ENCODE measurements around the gene CHD6. TPM values are rescaled to one million over a fixed set of nuclear protein-coding genes. Genes with fewer than 3 reads are reported as not detected.

Gene CHD6
- total and polyA plus RNA-seq, 2 of the 13 experiments (the other 11 are each of a cell fraction or from before 2014, with no cell fraction given), result 14.4 to 52.0 TPM

DNA sequence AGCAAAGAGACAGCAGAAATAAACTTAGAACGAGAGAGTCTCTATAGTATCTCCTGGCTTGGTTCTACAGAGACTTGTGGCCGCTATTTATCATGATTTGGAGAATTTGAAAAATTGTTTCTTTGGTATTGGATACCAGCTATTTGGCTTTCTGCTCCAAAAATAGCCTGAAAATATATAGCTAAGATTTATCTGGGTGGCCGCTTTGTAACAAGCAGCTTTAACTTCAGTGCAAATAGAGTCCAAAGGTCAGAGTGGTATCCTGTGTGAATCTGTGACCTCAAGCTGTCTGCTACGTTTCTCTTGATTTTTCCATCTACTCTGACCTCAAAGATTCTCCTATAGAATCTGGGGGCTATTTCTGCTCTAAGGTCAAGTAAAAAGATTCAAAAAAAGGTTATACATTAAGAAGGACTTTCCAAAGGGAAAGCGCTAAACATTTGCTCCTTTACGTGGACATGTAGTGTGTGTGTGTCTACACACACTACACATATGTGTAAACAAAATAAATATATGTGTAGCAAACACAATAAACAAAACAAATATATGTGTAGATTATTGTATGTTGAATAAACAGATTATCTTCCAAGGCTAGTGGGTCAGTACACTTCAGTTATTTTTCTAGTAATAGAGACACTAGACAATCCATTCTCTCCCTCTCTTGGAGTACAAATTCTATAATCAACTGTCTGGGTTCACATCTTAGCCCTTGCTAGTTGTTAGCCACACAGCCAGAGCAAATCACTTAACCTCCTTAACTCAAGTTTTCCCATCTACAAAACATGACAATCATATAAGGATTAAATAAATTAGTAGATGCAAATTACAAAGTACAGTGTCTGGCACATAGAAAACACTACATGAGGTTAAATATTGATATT lies 40.8 kb downstream of the CHD6 start (continued):
- TF ChIP-seq, protein P1, sequence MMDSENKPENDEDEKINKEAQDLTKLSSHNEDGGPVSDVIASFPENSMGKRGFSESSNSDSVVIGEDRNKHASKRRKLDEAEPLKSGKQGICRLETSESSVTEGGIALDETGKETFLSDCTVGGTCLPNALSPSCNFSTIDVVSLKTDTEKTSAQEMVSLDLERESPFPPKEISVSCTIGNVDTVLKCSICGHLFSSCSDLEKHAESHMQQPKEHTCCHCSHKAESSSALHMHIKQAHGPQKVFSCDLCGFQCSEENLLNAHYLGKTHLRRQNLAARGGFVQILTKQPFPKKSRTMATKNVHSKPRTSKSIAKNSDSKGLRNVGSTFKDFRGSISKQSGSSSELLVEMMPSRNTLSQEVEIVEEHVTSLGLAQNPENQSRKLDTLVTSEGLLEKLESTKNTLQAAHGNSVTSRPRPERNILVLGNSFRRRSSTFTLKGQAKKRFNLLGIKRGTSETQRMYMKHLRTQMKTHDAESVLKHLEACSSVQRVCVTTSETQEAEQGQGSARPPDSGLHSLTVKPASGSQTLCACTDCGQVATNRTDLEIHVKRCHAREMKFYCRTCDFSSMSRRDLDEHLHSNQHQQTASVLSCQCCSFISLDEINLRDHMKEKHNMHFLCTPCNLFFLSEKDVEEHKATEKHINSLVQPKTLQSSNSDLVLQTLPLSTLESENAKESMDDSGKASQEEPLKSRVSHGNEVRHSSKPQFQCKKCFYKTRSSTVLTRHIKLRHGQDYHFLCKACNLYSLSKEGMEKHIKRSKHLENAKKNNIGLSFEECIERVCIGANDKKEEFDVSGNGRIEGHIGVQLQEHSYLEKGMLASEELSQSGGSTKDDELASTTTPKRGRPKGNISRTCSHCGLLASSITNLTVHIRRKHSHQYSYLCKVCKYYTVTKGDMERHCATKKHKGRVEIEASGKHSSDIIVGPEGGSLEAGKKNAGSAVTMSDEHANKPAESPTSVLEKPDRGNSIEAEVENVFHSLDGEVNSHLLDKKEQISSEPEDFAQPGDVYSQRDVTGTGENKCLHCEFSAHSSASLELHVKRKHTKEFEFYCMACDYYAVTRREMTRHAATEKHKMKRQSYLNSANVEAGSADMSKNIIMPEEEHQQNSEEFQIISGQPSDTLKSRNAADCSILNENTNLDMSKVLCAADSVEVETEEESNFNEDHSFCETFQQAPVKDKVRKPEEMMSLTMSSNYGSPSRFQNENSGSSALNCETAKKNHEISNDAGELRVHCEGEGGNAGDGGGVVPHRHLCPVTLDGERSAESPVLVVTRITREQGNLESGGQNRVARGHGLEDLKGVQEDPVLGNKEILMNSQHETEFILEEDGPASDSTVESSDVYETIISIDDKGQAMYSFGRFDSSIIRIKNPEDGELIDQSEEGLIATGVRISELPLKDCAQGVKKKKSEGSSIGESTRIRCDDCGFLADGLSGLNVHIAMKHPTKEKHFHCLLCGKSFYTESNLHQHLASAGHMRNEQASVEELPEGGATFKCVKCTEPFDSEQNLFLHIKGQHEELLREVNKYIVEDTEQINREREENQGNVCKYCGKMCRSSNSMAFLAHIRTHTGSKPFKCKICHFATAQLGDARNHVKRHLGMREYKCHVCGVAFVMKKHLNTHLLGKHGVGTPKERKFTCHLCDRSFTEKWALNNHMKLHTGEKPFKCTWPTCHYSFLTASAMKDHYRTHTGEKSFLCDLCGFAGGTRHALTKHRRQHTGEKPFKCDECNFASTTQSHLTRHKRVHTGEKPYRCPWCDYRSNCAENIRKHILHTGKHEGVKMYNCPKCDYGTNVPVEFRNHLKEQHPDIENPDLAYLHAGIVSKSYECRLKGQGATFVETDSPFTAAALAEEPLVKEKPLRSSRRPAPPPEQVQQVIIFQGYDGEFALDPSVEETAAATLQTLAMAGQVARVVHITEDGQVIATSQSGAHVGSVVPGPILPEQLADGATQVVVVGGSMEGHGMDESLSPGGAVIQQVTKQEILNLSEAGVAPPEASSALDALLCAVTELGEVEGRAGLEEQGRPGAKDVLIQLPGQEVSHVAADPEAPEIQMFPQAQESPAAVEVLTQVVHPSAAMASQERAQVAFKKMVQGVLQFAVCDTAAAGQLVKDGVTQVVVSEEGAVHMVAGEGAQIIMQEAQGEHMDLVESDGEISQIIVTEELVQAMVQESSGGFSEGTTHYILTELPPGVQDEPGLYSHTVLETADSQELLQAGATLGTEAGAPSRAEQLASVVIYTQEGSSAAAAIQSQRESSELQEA (CRISPR knock-in tag; IDR thresholded peaks at IDR 0.05; ENCODE audit: not compliant biosample characterization), result no peak
- TF ChIP-seq HOXA3 (CRISPR knock-in tag; IDR thresholded peaks at IDR 0.05) (peak; percentile 77), PPARG (CRISPR knock-in tag; conservative IDR thresholded peaks at IDR 0.05) (peak; percentile 69), ZNF160 (CRISPR knock-in tag; IDR thresholded peaks at IDR 0.05) (no peak), MTF2 (CRISPR knock-in tag; IDR thresholded peaks at IDR 0.05; ENCODE audit: borderline replicate concordance) (no peak), ZBTB21 (CRISPR knock-in tag; IDR thresholded peaks at IDR 0.05) (peak; percentile 96), TRIM24 (CRISPR knock-in tag; IDR thresholded peaks at IDR 0.05) (no peak), GATA4 (IDR thresholded peaks at IDR 0.05; ENCODE audit: borderline replicate concordance, low read depth) (no peak), U2AF2 (IDR thresholded peaks at IDR 0.05; ENCODE audit: low read depth, low read length) (no peak), ZFY (CRISPR knock-in tag; IDR thresholded peaks at IDR 0.05) (no peak), RELA (CRISPR knock-in tag; IDR thresholded peaks at IDR 0.05) (no peak)
- TF ChIP-seq, protein P2, sequence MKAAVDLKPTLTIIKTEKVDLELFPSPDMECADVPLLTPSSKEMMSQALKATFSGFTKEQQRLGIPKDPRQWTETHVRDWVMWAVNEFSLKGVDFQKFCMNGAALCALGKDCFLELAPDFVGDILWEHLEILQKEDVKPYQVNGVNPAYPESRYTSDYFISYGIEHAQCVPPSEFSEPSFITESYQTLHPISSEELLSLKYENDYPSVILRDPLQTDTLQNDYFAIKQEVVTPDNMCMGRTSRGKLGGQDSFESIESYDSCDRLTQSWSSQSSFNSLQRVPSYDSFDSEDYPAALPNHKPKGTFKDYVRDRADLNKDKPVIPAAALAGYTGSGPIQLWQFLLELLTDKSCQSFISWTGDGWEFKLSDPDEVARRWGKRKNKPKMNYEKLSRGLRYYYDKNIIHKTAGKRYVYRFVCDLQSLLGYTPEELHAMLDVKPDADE (CRISPR knock-in tag; IDR thresholded peaks at IDR 0.05), result no peak
- TF ChIP-seq, protein P3, sequence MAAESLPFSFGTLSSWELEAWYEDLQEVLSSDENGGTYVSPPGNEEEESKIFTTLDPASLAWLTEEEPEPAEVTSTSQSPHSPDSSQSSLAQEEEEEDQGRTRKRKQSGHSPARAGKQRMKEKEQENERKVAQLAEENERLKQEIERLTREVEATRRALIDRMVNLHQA (CRISPR knock-in tag; IDR thresholded peaks at IDR 0.05), result no peak
- TF ChIP-seq, protein P4, sequence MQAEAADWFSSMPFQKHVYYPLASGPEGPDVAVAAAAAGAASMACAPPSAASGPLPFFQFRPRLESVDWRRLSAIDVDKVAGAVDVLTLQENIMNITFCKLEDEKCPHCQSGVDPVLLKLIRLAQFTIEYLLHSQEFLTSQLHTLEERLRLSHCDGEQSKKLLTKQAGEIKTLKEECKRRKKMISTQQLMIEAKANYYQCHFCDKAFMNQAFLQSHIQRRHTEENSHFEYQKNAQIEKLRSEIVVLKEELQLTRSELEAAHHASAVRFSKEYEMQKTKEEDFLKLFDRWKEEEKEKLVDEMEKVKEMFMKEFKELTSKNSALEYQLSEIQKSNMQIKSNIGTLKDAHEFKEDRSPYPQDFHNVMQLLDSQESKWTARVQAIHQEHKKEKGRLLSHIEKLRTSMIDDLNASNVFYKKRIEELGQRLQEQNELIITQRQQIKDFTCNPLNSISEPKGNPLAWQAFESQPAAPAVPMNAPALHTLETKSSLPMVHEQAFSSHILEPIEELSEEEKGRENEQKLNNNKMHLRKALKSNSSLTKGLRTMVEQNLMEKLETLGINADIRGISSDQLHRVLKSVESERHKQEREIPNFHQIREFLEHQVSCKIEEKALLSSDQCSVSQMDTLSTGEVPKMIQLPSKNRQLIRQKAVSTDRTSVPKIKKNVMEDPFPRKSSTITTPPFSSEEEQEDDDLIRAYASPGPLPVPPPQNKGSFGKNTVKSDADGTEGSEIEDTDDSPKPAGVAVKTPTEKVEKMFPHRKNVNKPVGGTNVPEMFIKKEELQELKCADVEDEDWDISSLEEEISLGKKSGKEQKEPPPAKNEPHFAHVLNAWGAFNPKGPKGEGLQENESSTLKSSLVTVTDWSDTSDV (CRISPR knock-in tag; IDR thresholded peaks at IDR 0.05), result no peak
- TF ChIP-seq, protein P5, sequence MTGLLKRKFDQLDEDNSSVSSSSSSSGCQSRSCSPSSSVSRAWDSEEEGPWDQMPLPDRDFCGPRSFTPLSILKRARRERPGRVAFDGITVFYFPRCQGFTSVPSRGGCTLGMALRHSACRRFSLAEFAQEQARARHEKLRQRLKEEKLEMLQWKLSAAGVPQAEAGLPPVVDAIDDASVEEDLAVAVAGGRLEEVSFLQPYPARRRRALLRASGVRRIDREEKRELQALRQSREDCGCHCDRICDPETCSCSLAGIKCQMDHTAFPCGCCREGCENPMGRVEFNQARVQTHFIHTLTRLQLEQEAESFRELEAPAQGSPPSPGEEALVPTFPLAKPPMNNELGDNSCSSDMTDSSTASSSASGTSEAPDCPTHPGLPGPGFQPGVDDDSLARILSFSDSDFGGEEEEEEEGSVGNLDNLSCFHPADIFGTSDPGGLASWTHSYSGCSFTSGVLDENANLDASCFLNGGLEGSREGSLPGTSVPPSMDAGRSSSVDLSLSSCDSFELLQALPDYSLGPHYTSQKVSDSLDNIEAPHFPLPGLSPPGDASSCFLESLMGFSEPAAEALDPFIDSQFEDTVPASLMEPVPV (CRISPR knock-in tag; IDR thresholded peaks at IDR 0.05), result no peak

Measured in HepG2 (cell line).